ENCODE measurements around the gene BRDT.
A peak's percentile ranks its signal among the peaks of the same experiment; 100 is the strongest.

DNA sequence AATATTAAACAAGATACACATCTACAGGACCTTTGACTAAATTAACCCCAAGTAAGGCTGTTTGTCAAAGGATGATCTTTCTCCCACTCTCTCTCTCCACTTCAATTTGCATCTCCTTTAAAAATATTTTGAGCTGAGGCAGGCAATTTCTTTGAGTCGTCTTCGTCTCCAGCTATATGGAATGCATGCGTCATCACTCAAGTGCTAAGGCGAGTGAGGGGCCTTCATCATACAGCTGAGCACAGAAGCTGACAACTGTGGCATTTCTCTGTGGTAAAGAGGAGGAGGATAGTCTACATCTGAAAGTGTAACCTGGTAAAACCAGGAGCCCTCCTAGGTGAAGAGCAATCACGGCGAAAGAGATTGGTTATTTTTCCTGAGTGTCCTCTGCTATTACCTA, 88.2 kb downstream of the BRDT start:
- TF ChIP-seq EZH2 (IDR thresholded peaks at IDR 0.05) (no peak), POLR2AphosphoS5 (IDR thresholded peaks at IDR 0.05; ENCODE audit: borderline replicate concordance, low read depth, low read length) (0 out of 2 replicates have a peak, but pooled peaks have one; percentile 24)

All from SK-N-MC (cell line).